ENCODE measurements around the gene VWF.

GRCh38 chr12:5976196-5976595 is 148.3 kb downstream of the VWF start:
- TF ChIP-seq CTCF (IDR thresholded peaks at IDR 0.05) = no peak
- no peak for TF ChIP-seq POLR2AphosphoS5 (IDR thresholded peaks at IDR 0.05)
- TF ChIP-seq POLR2A (IDR thresholded peaks at IDR 0.05) = no peak
- no peak for TF ChIP-seq EP300 (IDR thresholded peaks at IDR 0.05)

Measured in sigmoid colon (tissue), 4 donors.